ENCODE results near the gene FASN. TPM values are rescaled to one million over a fixed set of nuclear protein-coding genes. Genes with fewer than 3 reads are reported as not detected.

FASN gene
- total and polyA plus RNA-seq, 7 experiments from 2014 or later: 0.96 to 168 (median 26.7) TPM

- CTCF ChIA-PET: no interaction called here
- POLR2A ChIA-PET: interaction anchor here (0.7 kb wide), 1 partner anchor 20 kb away, joined by 5 read pairs; no protein-coding TSS in a partner anchor
- ATAC-seq (no peak), DNase-seq (no peak)
- intact Hi-C loops (cut with micrococcal nuclease): loop anchor here (10.0 kb wide), 4 partner anchors 61 to 421 kb away; partner anchors contain the start of genes ARL16 (in 1 of the 2), CYBC1 (in 1 of the 2), FASN (in 1 of the 2) and HGS (in 1 of the 2)
- no peaks in the 10 kb centered on the region for H3K27me3 ChIP-seq (ENCODE audit: control insufficient read depth in 2 of 2, insufficient read depth in 2 of 2, low read length in 2 of 2)
- peaks cover 14 to 17% of the 10 kb centered on the region in 2 donors for H3K4me1 ChIP-seq (ENCODE audit: control insufficient read depth in 2 of 2, insufficient read depth in 2 of 2, low read length in 2 of 2)
- Mint-ChIP-seq H3K4me3 (peak overlapping the region in 4 of 10 donors; percentile 29 to 74 (median 52)), H3K4me1 (peaks cover 14 to 30% (median 19%) of the 10 kb centered on the region in 7 donors), H3K36me3 (peaks cover 0 to 11% (median 6%) of the 10 kb centered on the region in 5 donors), H3K27me3 (no peaks in the 10 kb centered on the region), H3K9me3 (peaks cover 0 to 2% (median 0%) of the 10 kb centered on the region in 11 donors), H3K27ac (no peak overlapping the region)
- H3K36me3 ChIP-seq (ENCODE audit: control insufficient read depth in 2 of 3, insufficient read depth in 3 of 3, low read length in 3 of 3): peaks cover 0 to 6% (median 0%) of the 10 kb centered on the region in 3 experiments
- H3K4me3 ChIP-seq (ENCODE audit: low read length): no peak overlapping the region
- H3K9me3 ChIP-seq (ENCODE audit: control insufficient read depth in 2 of 3, low read length in 3 of 3): no peaks in the 10 kb centered on the region
- no peak overlapping the region for H3K27ac ChIP-seq (ENCODE audit: low read depth, low read length)
Measured at GRCh38 chr17:82033359-82034085, 64.5 kb downstream of the FASN start.

- H3K27ac ChIP-seq (ENCODE audit: low read depth, low read length): no peak overlapping the region
- peak overlapping the region; percentile 13 to 74 (median 40) for H3K4me3 Mint-ChIP-seq
Measured at GRCh38 chr17:82031885-82032627, 66.0 kb downstream of the FASN start.

GRCh38 chr17:82031303-82031884, 66.6 kb downstream of the FASN start, which contains the start of gene RAC3:
Gene RAC3 (plus strand): TSS chr17:82031678. CDS start chr17:82031762, 84 bp downstream.
- Mint-ChIP-seq H3K27ac (peak within 1 kb of the TSS in 6 of 9 donors; percentile 36 to 85 (median 65)), H3K9me3 (peaks cover 0 to 2% (median 0%) of the 10 kb centered on the region in 11 donors), H3K36me3 (peaks cover 0 to 10% (median 6%) of the 10 kb centered on the region in 5 donors), H3K4me3 (peak within 1 kb of the TSS; percentile 77 to 91 (median 86)), H3K27me3 (no peaks in the 10 kb centered on the region), H3K4me1 (peaks cover 11 to 22% (median 16%) of the 10 kb centered on the region in 7 donors)
- POLR2A ChIA-PET: interaction anchor here (5.8 kb wide), 1 partner anchor 122 kb away, joined by 29 read pairs; no protein-coding TSS in a partner anchor
- peaks cover 8 to 17% of the 10 kb centered on the region in 2 donors for H3K4me1 ChIP-seq (ENCODE audit: control insufficient read depth in 2 of 2, insufficient read depth in 2 of 2, low read length in 2 of 2)
- CTCF ChIA-PET: interaction anchor here (1.0 to 4.5 kb wide), 3 partner anchors 67 to 124 kb away, joined by 3 to 27 read pairs (median 10); partner anchors contain the start of gene FASN
- intact Hi-C loops (cut with micrococcal nuclease): loop anchor here (2.0 to 10.0 kb wide), 5 partner anchors 63 to 423 kb away; partner anchors contain the start of genes ARL16 (in 1 of the 2), CYBC1 (in 1 of the 2), FASN (in 1 of the 2) and HGS (in 1 of the 2)
- peaks cover 0 to 12% (median 0%) of the 10 kb centered on the region in 3 experiments for H3K36me3 ChIP-seq (ENCODE audit: control insufficient read depth in 2 of 3, insufficient read depth in 3 of 3, low read length in 3 of 3)
- H3K4me3 ChIP-seq (ENCODE audit: low read length): peak within 1 kb of the TSS; percentile 60
- ATAC-seq (no peak), DNase-seq (no peak)
- H3K9me3 ChIP-seq (ENCODE audit: control insufficient read depth in 2 of 3, low read length in 3 of 3): no peaks in the 10 kb centered on the region
- H3K27ac ChIP-seq (ENCODE audit: low read depth, low read length): peak within 1 kb of the TSS; percentile 48
- H3K27me3 ChIP-seq (ENCODE audit: control insufficient read depth in 2 of 2, insufficient read depth in 2 of 2, low read length in 2 of 2): no peaks in the 10 kb centered on the region

More at GRCh38 chr17:82031885-82032627, 66.0 kb downstream of the FASN start:
- no peak overlapping the region for H3K4me3 ChIP-seq (ENCODE audit: low read length)
- Mint-ChIP-seq H3K27me3 (no peaks in the 10 kb centered on the region), H3K4me1 (peaks cover 11 to 24% (median 15%) of the 10 kb centered on the region in 7 donors), H3K9me3 (peaks cover 0 to 2% (median 0%) of the 10 kb centered on the region in 11 donors), H3K36me3 (peaks cover 0 to 10% (median 6%) of the 10 kb centered on the region in 5 donors), H3K27ac (peak overlapping the region in 1 of 9 donors; percentile 5)
- DNase-seq: peak in 3 of 9 donors; percentile 25 to 61 (median 32)
- no peaks in the 10 kb centered on the region for H3K27me3 ChIP-seq (ENCODE audit: control insufficient read depth in 2 of 2, insufficient read depth in 2 of 2, low read length in 2 of 2)
- peaks cover 0 to 12% (median 0%) of the 10 kb centered on the region in 3 experiments for H3K36me3 ChIP-seq (ENCODE audit: control insufficient read depth in 2 of 3, insufficient read depth in 3 of 3, low read length in 3 of 3)
- CTCF ChIA-PET: no interaction called here
- ATAC-seq: peak; percentile 31
- intact Hi-C loops (cut with micrococcal nuclease): loop anchor here (2.0 to 10.0 kb wide), 5 partner anchors 63 to 423 kb away; partner anchors contain the start of genes ARL16 (in 1 of the 2), CYBC1 (in 1 of the 2), FASN (in 1 of the 2) and HGS (in 1 of the 2)
- no peaks in the 10 kb centered on the region for H3K9me3 ChIP-seq (ENCODE audit: control insufficient read depth in 2 of 3, low read length in 3 of 3)
- H3K4me1 ChIP-seq (ENCODE audit: control insufficient read depth in 2 of 2, insufficient read depth in 2 of 2, low read length in 2 of 2): peaks cover 14 to 17% of the 10 kb centered on the region in 2 donors
- POLR2A ChIA-PET: interaction anchor here (5.8 kb wide), 1 partner anchor 122 kb away, joined by 29 read pairs; no protein-coding TSS in a partner anchor

- Histone ChIP-seq H3K36me3 (ENCODE audit: control insufficient read depth in 2 of 3, insufficient read depth in 3 of 3, low read length in 3 of 3) (peaks cover 0 to 12% (median 0%) of the 10 kb centered on the region in 3 experiments), H3K27ac (ENCODE audit: low read depth, low read length) (peak overlapping the region; percentile 48), H3K4me1 (ENCODE audit: control insufficient read depth in 2 of 2, insufficient read depth in 2 of 2, low read length in 2 of 2) (peaks cover 7 to 12% of the 10 kb centered on the region in 2 donors), H3K27me3 (ENCODE audit: control insufficient read depth in 2 of 2, insufficient read depth in 2 of 2, low read length in 2 of 2) (no peaks in the 10 kb centered on the region), H3K9me3 (ENCODE audit: control insufficient read depth in 2 of 3, low read length in 3 of 3) (no peaks in the 10 kb centered on the region), H3K4me3 (ENCODE audit: low read length) (peak overlapping the region; percentile 60)
- Mint-ChIP-seq H3K4me1 (peaks cover 10 to 16% (median 16%) of the 10 kb centered on the region in 7 donors), H3K4me3 (peak overlapping the region; percentile 77 to 91 (median 86)), H3K27me3 (no peaks in the 10 kb centered on the region), H3K36me3 (peaks cover 0 to 11% (median 6%) of the 10 kb centered on the region in 5 donors), H3K27ac (peak overlapping the region in 6 of 9 donors; percentile 36 to 85 (median 65)), H3K9me3 (peaks cover 0 to 2% (median 0%) of the 10 kb centered on the region in 11 donors)
- intact Hi-C loops (cut with micrococcal nuclease): loop anchor here (1.0 to 10.0 kb wide), 10 partner anchors 64 to 524 kb away; partner anchors contain the start of genes FASN (in 2 of the 2), ARL16 (in 1 of the 2), CYBC1 (in 1 of the 2) and HGS (in 1 of the 2)
- peak; percentile 94 for ATAC-seq
- DNase-seq: peak; percentile 73 to 92 (median 86)
- CTCF ChIA-PET: interaction anchor here (0.9 to 4.5 kb wide), 10 partner anchors 68 to 287 kb away, joined by 3 to 27 read pairs (median 4); partner anchors contain the start of genes CD7 and FASN
- POLR2A ChIA-PET: interaction anchor here (0.6 to 5.8 kb wide), 11 partner anchors 62 to 272 kb away, joined by 3 to 29 read pairs (median 3); partner anchors contain the start of gene NOTUM
Measured at GRCh38 chr17:82030470-82031302, 67.3 kb downstream of the FASN start.

- H3K4me1 Mint-ChIP-seq: peaks cover 3 to 10% (median 9%) of the 10 kb centered on the region in 7 donors
- intact Hi-C loops (cut with micrococcal nuclease): loop anchor here (1.0 to 10.0 kb wide), 10 partner anchors 65 to 524 kb away; partner anchors contain the start of genes FASN (in 2 of the 2), ARL16 (in 1 of the 2), CYBC1 (in 1 of the 2) and HGS (in 1 of the 2)
- POLR2A ChIA-PET: interaction anchor here (0.7 to 5.8 kb wide), 10 partner anchors 70 to 272 kb away, joined by 3 to 29 read pairs (median 4); partner anchors contain the start of gene NOTUM
- ATAC-seq (no peak), DNase-seq (no peak)
- H3K36me3 Mint-ChIP-seq: peaks cover 0 to 8% (median under 1%) of the 10 kb centered on the region in 5 donors
- H3K4me1 ChIP-seq (ENCODE audit: control insufficient read depth in 2 of 2, insufficient read depth in 2 of 2, low read length in 2 of 2): peaks cover 7 to 10% of the 10 kb centered on the region in 2 donors
- H3K36me3 ChIP-seq (ENCODE audit: control insufficient read depth in 2 of 3, insufficient read depth in 3 of 3, low read length in 3 of 3): peaks cover 0 to 12% (median 0%) of the 10 kb centered on the region in 3 experiments
- no peak overlapping the region for H3K4me3 ChIP-seq (ENCODE audit: low read length)
- peak overlapping the region in 8 of 10 donors; percentile 25 to 86 (median 68) for H3K4me3 Mint-ChIP-seq
- CTCF ChIA-PET: interaction anchor here (0.9 to 4.5 kb wide), 10 partner anchors 10 to 287 kb away, joined by 3 to 27 read pairs (median 4); partner anchors contain the start of gene CD7
- no peak overlapping the region for H3K27ac Mint-ChIP-seq
- H3K27me3 ChIP-seq (ENCODE audit: control insufficient read depth in 2 of 2, insufficient read depth in 2 of 2, low read length in 2 of 2): no peaks in the 10 kb centered on the region
- H3K9me3 ChIP-seq (ENCODE audit: control insufficient read depth in 2 of 3, low read length in 3 of 3): no peaks in the 10 kb centered on the region
- H3K27ac ChIP-seq (ENCODE audit: low read depth, low read length): no peak overlapping the region
- peaks cover 0 to 2% (median 0%) of the 10 kb centered on the region in 11 donors for H3K9me3 Mint-ChIP-seq
- no peaks in the 10 kb centered on the region for H3K27me3 Mint-ChIP-seq
Measured at GRCh38 chr17:82029990-82030469, 68.0 kb downstream of the FASN start.

All from naive thymus-derived CD4-positive, alpha-beta T cell (primary cell).